Panc1 (cell line): ENCODE measurements around the gene MAMDC2. TPM values are rescaled to one million over a fixed set of nuclear protein-coding genes. Genes with fewer than 3 reads are reported as not detected.

Experiments
- ATAC-seq: fragments of 200-7000 bp; cut with Tn5 transposase; 2 replicates; pipeline ENCODE4 v1.9.1; 2020; ENCODE audit warnings: mild to moderate bottlenecking, moderate library complexity
- BruUV-seq: library from RNA; stranded (reverse); fragments of 400-500 nt; replicated peaks from 2 replicates; lab custom pipeline; 2021; lab: Mats Ljungman, UMichigan
- CTCF ChIA-PET: fragments of 300-600 bp; sonication (Branson Sonifier 250); formaldehyde crosslinking; loops from one replicate; lab custom pipeline; 2022; ENCODE audit warnings: antibody characterized with exemption; lab: Charles Lee
- POLR2A ChIA-PET: fragments of 300-600 bp; sonication (Branson Sonifier 250); formaldehyde crosslinking; loops from one replicate; lab custom pipeline; 2022; ENCODE audit warnings: antibody characterized with exemption; lab: Charles Lee
- DNase-seq: peaks from one replicate; pipeline ENCODE4 v3.0.0-alpha.2; 2010; ENCODE audit warnings: low read depth, low spot score
- H3K27ac ChIP-seq: 2 replicates; pipeline ENCODE4 v1.5.1; 2011; ENCODE audit warnings: mild to moderate bottlenecking, low read length, inconsistent platforms
- H3K27me3 ChIP-seq: fragments of 200-500 bp; sonication (Bioruptor generic); 2 replicates; pipeline ENCODE4 v1.6.0; 2014; ENCODE audit warnings: low read length, inconsistent platforms; ENCODE audit not compliant: control insufficient read depth, insufficient read depth
- H3K36me3 ChIP-seq: fragments of 200-500 bp; sonication (Bioruptor generic); 2 replicates; pipeline ENCODE4 v1.5.1; 2014; ENCODE audit warnings: inconsistent platforms, mild to moderate bottlenecking, low read length, moderate library complexity; ENCODE audit not compliant: control insufficient read depth, insufficient read depth
- H3K4me1 ChIP-seq: 2 replicates; pipeline ENCODE4 v1.5.1; 2011; ENCODE audit warnings: inconsistent platforms, mild to moderate bottlenecking, low read length, moderate library complexity; ENCODE audit not compliant: control insufficient read depth, insufficient read depth
- H3K4me3 ChIP-seq, 2 experiments: 2 replicates each; pipeline ENCODE4 v1.5.1; 2011 to 2012; ENCODE audit warnings: low read depth in 2 of 2, low read length in 2 of 2, mild to moderate bottlenecking in 2 of 2, inconsistent platforms in 1 of 2, moderate library complexity in 1 of 2
- H3K9me3 ChIP-seq: fragments of 200-500 bp; sonication (Bioruptor generic); 2 replicates; pipeline ENCODE4 v1.5.1; 2014; ENCODE audit warnings: low read depth, mild to moderate bottlenecking, inconsistent platforms, low read length, moderate library complexity; ENCODE audit not compliant: control insufficient read depth, insufficient read depth
- CTCF ChIP-seq: fragments of 450-650 bp; IDR thresholded peaks from 2 replicates; pipeline ENCODE4 v1.5.1; 2017; ENCODE audit warnings: mild to moderate bottlenecking
- POLR2AphosphoS5 ChIP-seq: IDR thresholded peaks from 2 replicates; pipeline ENCODE4 v1.6.1; 2012; ENCODE audit warnings: mild to moderate bottlenecking, low read depth, low read length, moderate library complexity
- REST ChIP-seq, 2 experiments: IDR thresholded peaks; 2 replicates each; pipeline ENCODE4 v1.6.1; 2011 to 2012; ENCODE audit warnings: low read depth in 2 of 2, control low read depth in 1 of 2, low read length in 1 of 2, mild to moderate bottlenecking in 1 of 2, moderate library complexity in 1 of 2; ENCODE audit not compliant: insufficient read depth in 1 of 2
- SIN3A ChIP-seq: IDR thresholded peaks from 2 replicates; pipeline ENCODE4 v1.6.1; 2012; ENCODE audit warnings: low read depth, mild to moderate bottlenecking, low read length, moderate library complexity, borderline replicate concordance; ENCODE audit not compliant: insufficient read depth
- TCF7L2 ChIP-seq: IDR thresholded peaks from 2 replicates; pipeline ENCODE4 v1.6.1; 2011; ENCODE audit warnings: mild to moderate bottlenecking, low read depth, low read length, inconsistent platforms
- in situ Hi-C: cut with HindIII; loops from 2 replicates; pipeline ENCODE4 v1.10.0; 2016; ENCODE audit warnings: low sequenced_read_pairs, low pct_unique_long_range_greater_than_20kb
- intact Hi-C: fragments of 100-400 bp; cut with micrococcal nuclease; formaldehyde crosslinking; loops from one replicate; pipeline ENCODE4 v1.10.0; 2022; ENCODE audit not compliant: unreplicated experiment
- total RNA-seq: library from RNA; stranded (reverse); gene quantifications from one replicate; pipeline ENCODE4 v1.2.1, GENCODE V29; 2021; ENCODE audit not compliant: unreplicated experiment

The MAMDC2 gene
- total RNA-seq, 1 experiment from 2014 or later, result 1.5 TPM

- no peak overlapping the region for H3K27ac ChIP-seq
- ChIA-PET CTCF (no interaction called here), POLR2A (no interaction called here)
- TF ChIP-seq TCF7L2 (no peak), REST (IDR thresholded peaks at IDR 0.05; ENCODE audit: insufficient read depth in 1 of 2, low read depth in 2 of 2, low read length in 1 of 2) (no peak), POLR2AphosphoS5 (no peak), CTCF (no peak), SIN3A (no peak)
- no peak overlapping the region for H3K4me3 ChIP-seq
- no peaks in the 10 kb centered on the region for H3K36me3 ChIP-seq
- H3K4me1 ChIP-seq, result no peaks in the 10 kb centered on the region
- H3K9me3 ChIP-seq, result no peaks in the 10 kb centered on the region
- no TSS peak for BruUV-seq
- H3K27me3 ChIP-seq, result no peaks in the 10 kb centered on the region
- intact Hi-C loops, result no loop called here
- DNase-seq (no peak), ATAC-seq (no peak)
- in situ Hi-C loops, result no loop called here
Measured at GRCh38 chr9:70147651-70148050, 104.0 kb downstream of the MAMDC2 start.

- Histone ChIP-seq H3K4me1 (no peaks in the 10 kb centered on the region), H3K36me3 (no peaks in the 10 kb centered on the region), H3K27ac (no peak overlapping the region), H3K4me3 (no peak overlapping the region), H3K27me3 (no peaks in the 10 kb centered on the region), H3K9me3 (no peaks in the 10 kb centered on the region)
- no peak for TF ChIP-seq CTCF
- no peak for TF ChIP-seq TCF7L2
- no peak for TF ChIP-seq SIN3A
- TF ChIP-seq POLR2AphosphoS5, result no peak
- no peak for TF ChIP-seq REST (IDR thresholded peaks at IDR 0.05; ENCODE audit: insufficient read depth in 1 of 2, low read depth in 2 of 2, low read length in 1 of 2)
- DNase-seq, result no peak
- no TSS peak for BruUV-seq
- in situ Hi-C loops, result no loop called here
- CTCF ChIA-PET, result no interaction called here
- intact Hi-C loops, result no loop called here
- ATAC-seq, result no peak
- POLR2A ChIA-PET, result no interaction called here
Measured at GRCh38 chr9:70152350-70152749, 108.7 kb downstream of the MAMDC2 start.
